AG09319 (cell line): ENCODE measurements around the gene GRAMD2B.

Experiments
- DNase-seq: peaks from one replicate; pipeline ENCODE4 v3.0.0-alpha.2; 2010; ENCODE audit warnings: low read depth; ENCODE audit errors: extremely low read depth
- CTCF ChIP-seq: IDR thresholded peaks from 2 replicates; pipeline ENCODE4 v1.5.1; 2011; ENCODE audit warnings: low read depth, mild to moderate bottlenecking, inconsistent platforms, low read length, moderate library complexity

GRAMD2B gene

DNA sequence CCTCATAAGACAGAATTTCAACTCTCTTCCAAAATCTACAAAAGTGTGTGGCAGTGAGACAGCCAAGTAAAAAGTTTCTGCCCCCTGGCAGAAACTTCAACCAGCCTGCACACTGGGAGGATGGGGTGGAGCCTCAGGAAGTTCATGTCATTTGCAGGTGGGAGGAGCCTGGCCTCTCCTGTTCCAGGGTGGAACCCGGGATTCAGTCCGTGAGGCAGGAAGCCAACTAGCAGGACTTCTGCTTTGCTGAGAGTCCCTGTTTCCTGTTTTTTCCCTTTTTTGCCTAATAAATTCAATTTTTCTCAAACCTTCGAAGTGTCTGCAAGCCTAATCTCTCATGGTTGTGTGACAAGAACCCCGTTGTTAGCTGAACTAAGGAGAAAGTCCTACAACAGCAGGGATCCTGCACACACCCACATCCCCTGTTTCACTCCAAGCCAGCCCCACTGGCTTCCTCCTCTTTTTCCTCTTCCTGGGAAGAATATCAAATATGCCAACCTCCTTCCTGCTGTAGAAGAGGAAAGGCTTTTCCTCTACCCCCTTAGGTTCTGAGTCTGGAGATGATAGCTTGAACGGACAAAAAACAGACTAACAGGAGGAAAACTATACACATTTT is 102.5 kb downstream of the GRAMD2B start:
- no peak for TF ChIP-seq CTCF
- no peak for DNase-seq

DNA sequence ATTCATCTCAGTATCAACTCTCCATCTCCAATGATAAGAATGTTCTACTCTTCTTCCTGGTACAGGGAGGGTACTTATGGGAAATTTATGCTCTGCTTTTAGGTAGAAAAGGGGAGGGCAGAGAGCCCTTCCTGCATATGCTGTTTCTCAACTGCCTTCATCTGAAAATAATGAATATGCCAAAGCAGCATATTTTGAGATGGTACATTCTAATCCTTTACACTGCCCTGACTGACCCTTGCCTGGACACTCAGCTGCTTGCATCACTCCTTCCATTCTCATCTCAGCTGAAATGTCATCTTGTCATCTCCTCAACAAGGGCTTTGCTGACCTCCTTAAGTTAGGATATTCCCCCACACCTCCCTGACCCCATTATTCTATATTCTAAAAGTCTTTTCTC is 103.3 kb downstream of the GRAMD2B start:
- no peak for DNase-seq
- TF ChIP-seq CTCF, result no peak

DNA sequence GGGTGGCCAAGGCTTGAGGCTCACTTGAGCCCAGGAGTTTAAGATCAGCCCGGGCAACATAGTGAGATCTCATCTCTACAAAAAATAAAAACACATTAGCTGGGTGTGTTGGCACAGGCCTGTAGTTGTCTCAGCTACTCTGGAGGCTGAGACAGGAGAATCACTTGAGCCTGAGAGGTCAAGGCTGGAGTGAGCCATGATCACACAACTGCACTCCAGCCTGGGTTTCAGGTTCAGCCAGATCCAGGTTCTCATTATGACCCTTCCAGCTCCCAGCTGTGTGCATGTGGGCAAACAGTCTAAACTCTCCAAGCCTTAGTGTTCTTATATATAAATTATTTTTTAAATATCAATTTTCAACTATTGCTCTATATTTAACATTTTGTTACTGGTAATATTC is 103.9 kb downstream of the GRAMD2B start:
- no peak for TF ChIP-seq CTCF
- no peak for DNase-seq

- TF ChIP-seq CTCF, result no peak
- no peak for DNase-seq
Measured at GRCh38 chr5:126527892-126528291, 104.7 kb downstream of the GRAMD2B start.

- no peak for DNase-seq
- TF ChIP-seq CTCF, result no peak
Measured at GRCh38 chr5:126531543-126532120, 108.4 kb downstream of the GRAMD2B start.

- DNase-seq, result no peak
- TF ChIP-seq CTCF, result no peak
Measured at GRCh38 chr5:126534553-126534952, 111.3 kb downstream of the GRAMD2B start.

DNA sequence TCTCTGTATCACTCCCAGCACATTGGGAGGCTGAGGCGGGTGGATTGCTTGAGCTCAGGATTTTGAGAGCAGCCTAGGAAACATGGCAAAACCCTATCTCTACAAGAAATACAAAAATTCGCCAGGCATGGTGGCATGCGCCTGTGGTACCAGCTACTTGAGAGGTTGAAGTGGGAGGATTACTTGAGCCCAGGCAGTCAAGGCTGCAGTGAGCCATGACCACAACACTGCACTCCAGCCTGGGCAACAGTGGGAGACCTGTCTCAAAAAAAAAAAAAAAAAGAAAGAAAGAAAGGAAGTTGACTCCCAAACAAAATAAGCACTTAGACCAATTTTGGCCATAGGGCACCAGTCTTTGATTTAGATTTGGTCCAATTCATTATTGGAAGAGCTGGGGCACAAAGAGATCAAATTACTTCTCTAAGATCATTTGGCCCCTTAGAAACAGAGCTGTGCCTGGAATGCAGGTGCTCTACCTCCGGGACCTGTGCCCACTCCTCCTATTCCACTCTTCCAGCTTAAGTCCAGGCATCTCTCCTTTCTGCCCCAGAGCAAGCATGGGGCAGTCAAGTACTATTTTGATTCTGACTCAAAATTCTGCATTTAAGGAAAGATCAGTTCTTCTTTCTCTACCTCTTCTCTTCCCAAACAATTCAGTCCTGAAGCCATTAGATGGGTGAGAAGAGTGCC is 112.8 kb downstream of the GRAMD2B start:
- no peak for DNase-seq
- TF ChIP-seq CTCF, result no peak
